Measurements from ENCODE around the gene ZNF768.

ZNF768 gene

DNA sequence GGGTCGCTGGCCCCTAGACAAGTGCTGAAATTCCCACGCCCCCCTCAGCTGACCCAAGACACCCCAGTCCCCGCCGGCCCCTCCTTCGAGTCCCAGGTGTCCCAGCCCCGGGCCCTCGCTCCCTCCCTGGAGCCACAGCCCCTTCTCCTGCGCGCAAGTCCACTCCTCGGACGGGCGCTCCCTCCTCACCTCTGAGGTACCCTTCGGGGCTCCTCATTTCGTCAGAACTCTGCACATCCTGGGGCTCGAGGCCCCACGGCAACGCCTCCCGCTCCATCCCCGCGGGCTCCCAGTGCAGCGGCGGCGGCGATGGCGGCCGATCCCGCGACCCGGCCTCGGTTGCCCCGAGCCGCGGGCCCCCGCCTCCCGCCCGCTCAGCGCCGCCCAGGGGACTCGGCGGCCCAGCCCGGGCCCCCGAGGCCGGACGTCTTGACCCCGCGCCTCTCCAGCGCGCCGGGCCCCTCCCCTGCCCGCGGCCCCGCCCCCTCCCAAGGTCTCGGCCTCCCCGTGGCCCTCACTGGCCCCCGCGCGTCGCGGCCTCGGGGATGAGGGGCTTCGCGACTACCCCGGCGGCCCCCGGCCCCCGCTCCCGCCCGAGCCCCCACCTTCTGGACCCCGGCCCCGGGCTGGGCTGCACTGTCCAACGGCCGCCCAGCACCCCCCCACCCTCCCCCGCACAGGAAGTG lies at the start of gene ZNF768:
Gene ZNF768, minus strand, starts transcription at position 430 of the 686 bp plus-strand sequence. Its CDS starts 153 bp downstream, at position 277.
- DNase-seq, result peak; percentile 44

DNA sequence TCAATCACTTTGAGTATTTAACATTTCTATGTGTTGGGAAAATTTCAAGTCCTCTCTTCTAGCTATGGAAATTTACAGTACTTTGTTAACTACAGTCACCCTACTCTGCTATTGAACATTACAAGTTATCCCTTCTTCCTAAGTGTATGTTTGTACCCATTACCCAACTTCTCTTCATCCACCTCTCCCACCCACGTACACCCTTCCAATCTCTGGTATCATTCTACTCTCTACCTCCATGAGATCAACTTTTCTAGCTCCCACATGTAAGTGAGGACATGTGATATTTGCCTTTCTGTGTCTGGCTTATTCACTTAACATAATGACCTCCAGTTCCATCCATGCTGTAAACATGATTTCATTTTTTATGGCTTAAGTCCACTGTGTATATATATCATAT lies 48.3 kb upstream of the ZNF768 start:
- no peak for DNase-seq

DNA sequence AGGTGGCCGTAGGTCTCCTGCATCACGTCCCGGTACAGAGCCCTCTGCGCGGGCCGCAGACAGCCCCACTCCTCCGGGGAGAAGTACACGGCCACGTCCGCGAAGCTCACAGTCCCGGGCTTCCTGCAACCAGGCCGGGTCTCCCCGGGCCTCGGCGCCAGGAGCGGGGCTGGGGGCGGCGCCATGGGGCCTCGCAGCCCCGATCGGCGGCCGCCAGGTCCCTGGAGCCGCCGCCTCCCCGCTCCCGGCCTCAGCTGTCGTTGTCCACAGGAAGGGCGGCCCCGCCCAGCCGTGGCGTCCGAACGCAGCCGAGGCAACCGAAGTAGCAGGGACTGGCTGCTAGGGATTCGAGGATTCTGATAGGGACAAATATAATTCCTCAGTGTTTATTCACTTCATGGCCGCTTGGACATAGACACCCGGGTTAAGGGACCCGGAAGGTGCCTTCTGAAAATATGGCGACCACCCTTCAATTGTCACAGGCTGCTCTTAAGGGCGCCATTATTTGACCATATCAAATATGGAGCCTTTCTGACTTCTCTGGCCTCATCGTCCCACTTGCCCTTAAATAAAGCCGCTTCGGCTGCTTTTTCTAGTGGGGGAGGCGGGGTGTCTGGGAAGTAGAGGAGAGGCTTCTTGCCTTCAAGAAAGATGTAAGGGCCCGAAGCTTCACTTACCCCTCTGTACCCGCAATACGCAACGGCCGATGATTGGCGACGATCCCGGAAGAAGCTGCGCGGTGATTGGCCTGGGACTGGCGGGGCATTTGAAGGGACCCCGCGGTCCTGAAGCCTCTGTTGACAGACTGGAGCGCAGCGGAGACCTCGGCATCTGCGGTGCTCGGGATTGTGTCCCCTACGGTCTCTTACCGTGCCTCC lies 45.3 kb upstream of the ZNF768 start, which contains the start of gene ZNF688:
Gene ZNF688, minus strand, starts transcription at position 270 of the 878 bp plus-strand sequence. Its CDS starts 85 bp downstream, at position 185.
- DNase-seq, result peak; percentile 83

DNA sequence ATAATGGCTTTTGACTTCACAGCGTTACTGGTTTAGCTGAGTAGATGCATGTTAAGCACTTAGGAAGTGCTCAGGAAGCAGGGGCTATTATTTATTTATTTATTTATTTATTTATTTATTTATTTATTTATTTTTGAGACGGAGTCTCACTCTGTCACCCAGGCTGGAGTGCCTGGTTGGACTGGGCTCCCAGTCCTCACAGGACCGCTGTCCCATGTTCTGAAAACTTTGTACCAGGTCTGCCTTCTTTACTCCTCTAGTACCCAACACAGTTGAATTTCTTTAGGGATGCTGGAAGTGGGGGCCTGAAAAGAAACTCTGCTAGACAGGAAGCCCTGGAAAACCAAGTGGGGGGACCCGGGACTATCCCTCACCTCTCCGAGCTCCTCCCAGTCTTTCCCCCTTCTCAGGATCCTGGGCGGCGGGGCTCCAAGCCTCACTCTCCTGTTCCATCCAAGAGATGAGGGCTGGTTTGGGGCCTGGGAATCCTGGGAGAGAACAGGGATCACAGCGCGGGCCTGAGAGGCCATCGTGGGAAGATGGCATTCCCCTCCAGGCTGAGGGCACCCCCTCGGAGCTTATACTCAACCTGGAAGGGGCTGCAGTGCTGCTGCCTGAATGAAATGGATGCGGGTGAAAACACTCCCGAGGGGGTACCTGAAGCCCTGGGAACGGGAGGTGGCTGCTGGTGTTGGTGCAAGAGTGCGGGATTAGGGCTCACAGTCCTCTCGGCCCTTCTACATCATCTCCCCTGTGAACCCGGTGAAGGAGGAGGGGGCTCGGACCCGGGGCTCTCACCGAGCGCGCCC lies 44.5 kb upstream of the ZNF768 start:
- no peak for DNase-seq

DNA sequence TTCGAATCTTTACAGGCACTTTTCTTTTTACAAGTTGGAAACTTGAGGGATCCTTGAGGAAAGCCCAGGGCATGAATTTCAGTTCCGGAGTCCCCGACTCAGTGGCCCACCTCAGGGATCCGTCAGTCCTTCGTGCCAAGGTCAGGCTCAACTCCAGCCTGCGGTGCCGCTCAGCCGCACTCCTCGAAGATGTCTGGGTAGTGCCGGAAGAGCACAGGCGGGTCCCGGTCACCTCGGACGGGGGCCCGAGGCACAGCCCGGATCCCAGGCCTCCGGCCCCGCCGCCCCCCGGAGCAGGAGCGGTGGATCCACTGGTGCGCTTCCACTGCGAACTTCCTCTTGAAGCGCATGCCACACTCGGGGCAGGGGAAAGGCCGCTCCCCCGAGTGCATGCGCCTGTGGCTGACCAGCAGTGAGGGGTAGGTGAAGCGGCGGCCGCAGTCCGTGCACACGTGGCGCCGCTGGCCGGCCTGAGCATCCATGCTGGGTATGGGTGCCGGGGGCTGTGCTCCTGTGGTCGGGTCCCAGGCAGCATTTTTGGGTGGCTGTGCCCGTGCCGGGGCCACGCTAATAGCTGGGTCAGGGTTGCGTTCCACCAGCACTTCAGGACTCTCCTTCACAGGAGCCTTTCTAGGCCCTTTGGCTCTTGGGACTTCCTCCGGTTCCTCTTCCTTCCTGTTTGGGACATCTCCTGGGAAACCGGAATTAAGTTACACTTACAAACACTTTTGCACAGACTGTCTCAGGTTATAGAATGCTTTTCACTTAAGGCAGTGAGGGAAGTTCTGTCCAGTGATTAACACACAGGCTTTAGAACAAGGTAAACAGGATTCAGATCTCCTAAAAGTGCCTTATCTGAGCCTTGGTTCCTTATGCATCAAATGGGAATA lies 43.6 kb upstream of the ZNF768 start:
- no peak for DNase-seq

DNA sequence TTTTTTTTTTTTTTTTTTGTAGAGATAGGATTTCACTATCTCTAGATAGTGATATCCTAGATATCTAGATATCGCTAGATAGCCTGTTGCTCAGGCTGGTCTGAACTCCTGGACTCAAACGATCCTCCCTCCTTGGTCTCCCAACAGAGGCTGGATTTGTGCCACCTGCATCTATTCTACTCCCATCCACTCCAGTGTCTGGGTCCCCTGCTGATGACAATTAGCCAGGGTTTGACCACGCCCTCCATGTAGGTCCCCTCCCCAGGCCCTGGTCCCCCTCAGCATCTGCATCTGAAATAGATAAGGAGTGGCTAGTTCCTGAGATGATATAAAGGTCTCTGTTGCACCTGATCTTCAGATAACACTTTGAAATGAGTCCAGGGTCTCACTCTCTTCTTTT lies 42.9 kb upstream of the ZNF768 start:
- no peak for DNase-seq

DNA sequence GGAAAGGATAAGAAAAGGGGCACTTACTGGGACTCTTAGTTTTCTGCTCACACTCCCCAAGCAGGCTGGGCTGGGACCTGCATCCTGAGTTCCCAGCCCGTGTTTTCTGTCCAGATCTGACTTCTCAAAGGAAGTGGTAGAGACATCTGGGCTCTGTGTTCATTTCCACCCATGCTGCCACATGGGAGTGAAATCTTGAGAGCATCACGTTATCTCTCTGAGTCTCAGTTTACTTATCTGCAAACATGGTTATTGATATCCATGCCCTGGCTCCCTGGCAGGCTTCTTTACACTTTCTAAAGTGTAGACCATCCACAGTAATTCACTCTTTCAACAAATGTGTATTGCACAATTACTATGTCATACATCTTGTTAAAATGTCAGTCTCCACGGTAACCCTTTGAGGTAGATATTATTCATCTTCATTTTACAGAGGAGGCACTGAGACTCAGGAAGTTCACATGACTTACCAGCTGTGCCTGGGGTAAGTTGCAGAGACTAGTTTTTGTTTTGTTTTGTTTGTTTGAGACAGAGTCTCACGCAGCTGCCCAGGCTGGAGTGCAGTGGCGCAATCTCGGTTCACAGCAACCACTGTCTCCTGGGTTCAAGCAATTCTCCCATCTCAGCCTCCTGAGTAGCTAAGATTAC lies 41.7 kb upstream of the ZNF768 start:
- no peak for DNase-seq

DNA sequence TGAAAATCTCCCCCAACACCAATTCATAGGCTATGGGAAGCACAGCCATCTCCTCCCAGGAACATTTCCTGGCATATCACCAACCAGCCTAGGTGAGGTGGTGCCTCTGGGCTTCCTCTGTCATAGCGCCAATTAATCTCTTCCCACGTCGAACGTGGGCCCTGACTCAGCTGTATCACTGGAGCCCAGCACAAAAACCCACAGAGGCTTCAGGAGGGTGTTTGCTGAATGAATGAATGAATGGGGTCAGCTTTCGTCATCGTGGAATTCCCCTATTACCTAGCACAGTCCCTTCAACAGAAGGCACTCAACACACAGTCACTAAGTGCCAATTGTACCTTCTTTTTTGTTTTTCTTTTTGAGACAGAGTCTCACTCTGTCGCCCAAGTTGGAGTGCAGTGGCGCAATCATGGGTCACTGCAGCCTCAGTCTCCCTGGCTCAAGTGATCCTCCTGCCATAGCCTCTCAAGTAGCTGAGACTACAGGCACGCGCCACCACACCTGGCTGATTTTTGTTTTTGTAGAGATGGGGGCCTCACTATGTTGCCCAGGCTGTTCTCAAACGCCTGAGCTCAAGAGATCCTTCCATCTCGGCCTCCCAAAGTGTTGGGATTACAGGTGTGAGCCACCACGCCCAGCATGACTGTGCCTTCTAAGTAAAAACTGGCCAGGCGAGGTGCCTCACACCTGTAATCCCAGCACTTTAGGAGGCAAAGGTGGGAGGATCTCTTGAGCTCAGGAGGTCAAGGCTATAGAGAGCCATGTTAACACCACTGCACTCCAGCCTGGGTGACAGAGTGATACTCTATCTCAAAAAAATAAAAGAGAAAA lies 41.0 kb upstream of the ZNF768 start:
- DNase-seq, result no peak

DNA sequence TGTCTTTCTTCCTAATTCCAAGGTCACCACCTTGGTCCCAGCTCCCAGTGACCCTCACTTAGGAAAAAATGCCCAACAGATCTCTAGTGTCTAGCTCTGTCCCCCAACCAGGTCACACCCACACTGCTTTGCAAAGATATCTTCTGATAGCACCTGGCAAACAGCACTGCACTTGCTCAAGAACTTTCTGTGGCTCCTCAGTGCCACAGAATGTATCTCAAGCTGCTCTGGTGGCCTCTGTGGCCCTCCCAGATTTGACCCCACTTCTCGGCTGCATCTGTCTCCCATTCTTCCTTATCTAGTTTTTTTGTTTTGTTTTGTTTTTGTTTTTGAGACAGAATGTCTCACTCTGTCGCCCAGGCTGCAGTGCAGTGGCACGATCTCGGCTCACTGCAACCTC lies 40.2 kb upstream of the ZNF768 start:
- no peak for DNase-seq

DNA sequence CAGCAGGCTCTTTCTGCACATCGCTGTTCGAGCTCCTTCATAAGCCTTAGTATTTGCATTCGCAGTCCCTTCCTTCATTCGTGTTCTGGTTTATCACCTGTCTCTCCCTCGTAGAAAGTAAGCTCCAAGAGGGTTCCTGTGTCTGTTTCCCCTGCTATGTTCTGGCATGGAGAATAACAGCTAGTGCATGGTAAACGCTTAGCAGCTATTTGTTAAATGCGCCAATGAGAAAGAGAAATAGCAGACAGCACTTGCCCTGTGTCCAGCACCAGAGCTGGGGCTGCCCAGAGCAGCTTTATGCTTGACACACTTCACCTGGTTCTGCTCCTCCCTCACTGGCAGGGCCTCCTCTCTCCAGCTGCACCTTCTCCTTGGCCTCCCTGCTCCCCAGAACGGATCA lies 39.6 kb upstream of the ZNF768 start:
- no peak for DNase-seq

DNA sequence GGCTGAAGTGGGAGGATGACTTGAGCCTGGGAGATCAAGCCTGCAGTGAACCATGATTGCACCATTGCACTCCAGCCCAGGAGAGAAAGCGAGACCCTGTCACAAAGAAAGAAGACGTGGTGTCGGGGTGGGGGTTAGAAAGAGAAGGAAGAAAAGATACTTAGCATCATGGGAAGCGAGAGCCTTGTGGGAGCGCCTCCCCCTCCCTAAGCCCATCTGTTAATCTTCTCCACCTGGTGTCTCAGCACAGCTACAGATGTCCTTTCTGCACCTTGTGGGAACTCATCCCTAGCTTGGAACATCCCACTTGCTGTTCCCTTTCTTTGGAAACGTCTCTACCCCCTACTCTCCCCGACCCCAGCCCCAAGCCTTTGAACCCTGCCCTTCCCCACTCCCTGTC lies 39.2 kb upstream of the ZNF768 start:
- DNase-seq, result no peak

DNA sequence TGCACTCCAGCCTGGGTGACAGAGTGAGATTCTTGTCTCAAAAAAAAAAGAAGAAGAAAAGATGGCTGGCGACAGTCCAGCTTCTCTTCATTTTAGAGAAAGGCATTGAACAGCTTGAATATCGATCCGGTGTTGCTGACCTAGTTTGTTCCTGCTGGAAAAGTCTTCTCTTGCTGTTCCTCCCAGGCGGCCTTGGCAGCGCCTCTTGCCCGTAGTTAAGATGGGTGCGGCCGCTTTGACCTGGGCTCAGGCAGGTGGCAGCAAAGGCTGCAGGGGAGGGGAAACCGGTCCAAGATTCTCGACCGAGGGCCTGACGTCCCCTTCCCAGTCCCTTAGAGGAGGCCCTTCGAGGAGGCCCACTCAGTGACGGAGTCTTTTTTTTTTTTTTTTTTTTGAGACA lies 35.7 kb upstream of the ZNF768 start:
- no peak for DNase-seq

DNA sequence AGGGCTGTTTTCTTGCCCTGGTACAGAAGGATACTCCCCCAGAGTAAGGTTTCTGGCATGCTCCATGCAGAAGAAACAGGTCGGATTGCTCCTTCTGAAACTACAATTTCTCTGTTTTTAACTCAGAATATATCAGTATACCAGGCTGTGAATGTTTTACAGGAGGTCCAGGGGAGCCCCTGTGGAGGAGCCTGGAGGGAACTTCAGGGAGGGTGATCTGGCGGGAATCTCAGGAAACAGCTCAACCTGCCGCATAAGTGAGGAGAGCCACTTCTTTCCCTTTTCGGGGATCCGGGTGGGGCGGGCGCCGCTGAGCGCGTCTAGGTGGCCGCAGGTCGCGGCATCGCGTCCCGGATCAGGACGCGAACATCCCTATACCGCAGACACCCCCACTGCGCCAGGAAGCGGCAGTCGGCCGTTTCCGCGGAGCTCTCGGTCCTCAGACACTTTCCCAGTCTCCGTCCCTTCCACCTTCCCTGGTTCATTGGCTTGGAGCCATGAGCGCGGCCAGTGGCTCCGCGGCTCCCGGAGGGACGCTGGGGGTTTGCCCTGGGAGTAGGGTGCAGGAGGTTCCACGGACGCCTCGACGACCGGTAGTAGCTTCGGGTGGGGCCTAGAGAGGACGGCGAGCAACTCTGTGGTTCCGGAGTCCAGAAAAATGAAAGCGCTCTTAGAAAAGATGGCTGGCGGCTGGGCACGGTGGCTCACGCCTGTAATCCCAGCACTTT lies 34.9 kb upstream of the ZNF768 start:
- no peak for DNase-seq

DNA sequence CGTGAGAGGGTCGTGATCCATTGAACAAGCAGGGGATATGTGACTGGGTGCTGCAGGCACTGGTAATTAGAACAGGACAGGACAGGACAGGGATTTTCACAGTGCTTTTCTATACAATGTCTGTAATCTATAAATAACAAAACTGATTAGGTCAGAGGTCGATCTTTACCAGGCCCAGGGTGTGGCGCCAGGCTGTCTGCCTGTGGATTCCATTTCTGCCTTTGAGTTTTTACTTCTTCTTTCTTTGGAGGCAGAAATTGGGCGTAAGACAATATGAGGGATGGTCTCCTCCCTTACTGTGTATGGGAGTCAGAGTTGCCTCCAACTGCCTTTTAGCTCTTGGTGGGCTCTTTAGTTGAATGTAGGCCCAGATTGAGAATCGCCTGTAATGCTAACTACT lies 33.3 kb upstream of the ZNF768 start:
- no peak for DNase-seq

DNA sequence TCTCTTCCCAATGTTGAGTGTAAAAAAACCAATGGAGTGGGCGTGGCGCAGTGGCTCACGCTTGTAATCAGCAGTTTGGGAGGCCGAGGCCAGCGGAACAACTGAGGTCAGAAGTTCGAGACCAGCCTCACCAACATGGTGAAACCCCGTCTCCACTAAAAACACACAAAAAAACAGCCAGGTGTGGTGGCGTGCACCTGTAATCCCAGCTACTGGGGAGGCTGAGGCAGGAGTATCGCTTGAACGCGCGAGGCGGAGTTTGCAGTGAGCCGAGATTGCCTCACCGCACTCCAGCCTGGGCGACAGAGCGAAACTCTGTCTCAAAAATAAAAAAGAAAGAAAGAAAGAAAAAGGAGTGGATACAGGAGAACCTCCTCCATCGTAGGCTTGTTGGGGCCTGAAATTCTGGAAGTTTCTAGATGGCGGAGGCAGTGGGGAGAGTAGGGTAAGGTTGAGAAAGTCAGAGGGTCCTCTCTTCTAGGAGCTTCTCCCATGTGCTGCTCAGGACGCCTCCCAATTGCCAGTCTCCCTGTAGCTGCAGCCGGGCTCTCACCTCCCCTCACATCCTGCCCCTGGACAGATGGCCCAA lies 32.5 kb upstream of the ZNF768 start:
- no peak for DNase-seq

DNA sequence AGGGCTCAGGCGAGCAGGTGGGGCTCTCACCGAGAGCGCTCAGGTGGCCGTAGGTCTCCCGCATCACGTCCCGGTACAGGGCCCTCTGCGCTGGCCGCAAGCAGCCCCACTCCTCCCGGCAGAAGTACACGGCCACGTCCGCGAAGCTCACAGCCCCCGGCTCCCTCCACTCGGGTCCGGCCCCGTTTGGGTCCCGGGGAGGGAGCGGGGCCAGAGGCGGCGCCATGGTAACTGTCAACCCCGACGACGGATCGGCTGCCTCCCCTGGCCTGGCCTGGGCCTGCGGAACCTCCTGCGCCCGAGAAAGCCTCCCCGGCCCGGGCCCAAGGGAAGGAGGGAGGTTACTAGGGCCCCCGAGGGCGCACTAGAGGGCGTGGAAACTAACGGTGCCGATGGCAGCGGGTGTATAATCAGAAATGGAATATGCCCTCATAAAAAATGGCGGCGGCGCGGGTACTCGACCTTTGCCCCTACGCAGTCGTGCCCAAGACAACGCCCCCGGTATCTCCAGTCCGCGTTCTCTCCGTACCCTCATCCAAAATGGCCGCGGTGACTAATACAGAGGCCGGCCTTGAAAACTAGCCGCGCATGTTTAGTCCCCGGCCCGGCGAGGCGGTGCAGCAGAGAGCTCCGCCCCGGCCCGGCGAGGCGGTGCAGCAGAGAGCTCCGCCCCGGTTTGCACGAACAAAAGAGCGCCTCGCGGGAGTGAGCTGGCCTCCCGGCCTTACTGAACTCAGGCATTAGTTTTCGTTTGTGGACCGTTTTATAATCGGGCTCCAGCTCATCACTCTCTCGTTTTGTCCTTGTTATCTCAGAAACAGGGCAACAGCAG lies 31.8 kb upstream of the ZNF768 start, which contains the start of gene ZNF764:
Gene ZNF764, minus strand, starts transcription at position 418 of the 832 bp plus-strand sequence. Its CDS starts 192 bp downstream, at position 226.
- DNase-seq, result peak; percentile 97

DNA sequence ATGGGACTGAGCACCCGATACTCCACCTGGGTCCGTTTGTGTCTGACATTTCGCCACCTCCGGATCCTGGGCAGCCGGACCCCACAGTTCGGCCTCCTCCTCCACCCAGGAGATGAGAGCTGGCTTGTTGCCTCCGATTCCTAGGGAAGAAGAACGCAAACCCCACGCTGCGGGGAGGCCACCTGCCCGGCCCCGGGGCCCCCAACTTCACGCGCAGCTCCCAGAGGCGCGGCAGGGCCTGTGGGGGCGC lies 31.3 kb upstream of the ZNF768 start:
- no peak for DNase-seq

DNA sequence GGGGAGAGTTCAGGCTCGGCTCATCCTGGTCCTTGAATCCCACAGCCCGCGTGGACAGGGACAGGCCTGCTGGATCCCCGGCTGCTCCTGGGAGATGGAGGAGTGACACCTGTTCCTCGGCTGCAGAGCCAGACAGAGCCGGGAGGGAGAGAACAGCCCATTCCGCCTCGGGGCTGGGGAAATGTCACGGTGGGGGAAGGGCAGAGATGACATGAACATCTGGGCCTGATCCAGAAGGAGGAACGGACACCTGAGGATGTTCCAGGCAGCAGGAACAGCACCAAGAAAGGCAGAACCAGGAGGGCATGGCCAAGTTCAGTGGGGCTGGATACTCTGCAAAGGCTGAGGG lies 29.7 kb upstream of the ZNF768 start:
- no peak for DNase-seq
